Astrocyte (in vitro differentiated cells and primary cell): ENCODE results near the gene ISL1. TPM values are rescaled to one million over a fixed set of nuclear protein-coding genes. Genes with fewer than 3 reads are reported as not detected.
A peak's percentile ranks its signal among the peaks of the same experiment; 100 is the strongest.

ENCODE experiments used
- DNase-seq: peaks from one replicate; pipeline ENCODE4 v3.0.0-alpha.2; 2010; ENCODE audit warnings: low read depth
- FAIRE-seq: peaks from 2 replicates; lab custom pipeline; 2011; peaks lifted over from hg19 to GRCh38; lab: Jason Lieb, UNC
- H2AFZ ChIP-seq: 2 replicates; pipeline ENCODE4 v1.6.0; 2012; ENCODE audit warnings: low read depth, low read length, inconsistent platforms
- H3K27ac ChIP-seq: 2 replicates; pipeline ENCODE4 v1.5.1; 2011; ENCODE audit warnings: low read depth, low read length, inconsistent platforms
- H3K27me3 ChIP-seq: 2 replicates; pipeline ENCODE4 v1.6.0; 2011; ENCODE audit warnings: low read length, inconsistent platforms; ENCODE audit not compliant: insufficient read depth
- H3K36me3 ChIP-seq: 2 replicates; pipeline ENCODE4 v1.5.1; 2011; ENCODE audit warnings: low read length, inconsistent platforms; ENCODE audit not compliant: insufficient read depth
- H3K4me1 ChIP-seq: 2 replicates; pipeline ENCODE4 v1.5.1; 2011; ENCODE audit warnings: low read length, inconsistent platforms; ENCODE audit not compliant: insufficient read depth
- H3K4me2 ChIP-seq: 2 replicates; pipeline ENCODE4 v1.6.0; 2012; ENCODE audit warnings: low read length, inconsistent platforms
- H3K4me3 ChIP-seq: 2 replicates; pipeline ENCODE4 v1.5.1; 2011; ENCODE audit warnings: low read depth, mild to moderate bottlenecking, low read length, inconsistent platforms; ENCODE audit not compliant: insufficient read depth
- H3K79me2 ChIP-seq: 2 replicates; pipeline ENCODE4 v1.6.0; 2012; ENCODE audit warnings: mild to moderate bottlenecking, low read length, inconsistent platforms; ENCODE audit not compliant: insufficient read depth
- H3K9ac ChIP-seq: 2 replicates; pipeline ENCODE4 v1.6.0; 2012; ENCODE audit warnings: mild to moderate bottlenecking, low read length, inconsistent platforms
- H3K9me3 ChIP-seq: 2 replicates; pipeline ENCODE4 v1.5.1; 2012; ENCODE audit warnings: low read depth, mild to moderate bottlenecking, low read length, inconsistent platforms; ENCODE audit not compliant: insufficient read depth
- H4K20me1 ChIP-seq: 2 replicates; pipeline ENCODE4 v1.6.0; 2012; ENCODE audit warnings: low read length, inconsistent platforms; ENCODE audit not compliant: insufficient read depth
- H3K27ac Mint-ChIP-seq: one replicate; pipeline ENCODE4 v1.8.0; 2021; ENCODE audit warnings: mild to moderate bottlenecking, mixed read lengths; ENCODE audit not compliant: unreplicated experiment
- H3K27me3 Mint-ChIP-seq: one replicate; pipeline ENCODE4 v1.8.0; 2021; ENCODE audit warnings: low read depth, mixed read lengths; ENCODE audit not compliant: unreplicated experiment
- H3K36me3 Mint-ChIP-seq: one replicate; pipeline ENCODE4 v1.8.0; 2021; ENCODE audit warnings: low read depth, mixed read lengths; ENCODE audit not compliant: unreplicated experiment
- H3K4me1 Mint-ChIP-seq: one replicate; pipeline ENCODE4 v1.8.0; 2021; ENCODE audit warnings: low read depth, mixed read lengths; ENCODE audit not compliant: unreplicated experiment
- H3K4me3 Mint-ChIP-seq: one replicate; pipeline ENCODE4 v1.8.0; 2021; ENCODE audit warnings: mild to moderate bottlenecking, moderate library complexity, mixed read lengths; ENCODE audit not compliant: unreplicated experiment
- H3K9me3 Mint-ChIP-seq: one replicate; pipeline ENCODE4 v1.8.0; 2021; ENCODE audit warnings: mild to moderate bottlenecking, mixed read lengths; ENCODE audit not compliant: unreplicated experiment
- EZH2 ChIP-seq: IDR thresholded peaks from 2 replicates; pipeline ENCODE4 v1.6.1; 2012; ENCODE audit warnings: mild to moderate bottlenecking, low read length, inconsistent platforms; ENCODE audit not compliant: insufficient read depth
- total RNA-seq: library from RNA; stranded (reverse); gene quantifications from 2 replicates; pipeline ENCODE4 v1.2.1, GENCODE V29; 2021
- TF ChIP-seq, protein P1 (sequence below): IDR thresholded peaks from 2 replicates; pipeline ENCODE4 v1.5.1; 2011; ENCODE audit warnings: low read depth, mild to moderate bottlenecking, inconsistent platforms, low read length, moderate library complexity; ENCODE audit not compliant: insufficient read depth

The ISL1 gene
- total RNA-seq, 1 donor from 2014 or later, result 5.4 TPM

DNA sequence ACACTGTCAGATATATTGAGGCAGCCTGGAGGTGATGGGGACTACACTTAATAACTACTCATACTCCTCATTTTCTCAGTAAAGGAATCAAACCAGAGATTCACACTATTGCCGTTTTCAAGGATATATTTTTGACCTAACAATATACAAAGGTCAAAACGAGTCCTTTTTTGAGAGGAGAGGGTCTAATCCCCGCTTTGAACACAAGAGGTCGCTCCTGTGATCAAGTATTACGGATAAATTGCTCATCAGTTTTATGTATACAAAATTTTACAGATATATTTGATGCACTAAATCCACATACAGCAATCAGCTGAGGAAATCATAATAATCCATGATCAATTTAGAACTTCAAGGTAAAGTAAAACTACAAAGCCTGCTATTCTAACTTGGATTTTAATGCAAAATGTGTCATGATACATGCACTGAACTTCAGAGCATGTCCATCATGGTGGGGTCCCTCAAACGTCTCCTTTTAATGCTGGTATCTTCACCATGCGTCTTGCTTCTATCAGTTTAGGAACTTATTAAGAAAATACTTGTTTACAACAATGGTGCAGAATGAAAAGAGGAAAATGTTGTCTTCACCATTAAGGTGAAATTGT is 2.5 kb upstream of the ISL1 start:
- TF ChIP-seq, protein P1, sequence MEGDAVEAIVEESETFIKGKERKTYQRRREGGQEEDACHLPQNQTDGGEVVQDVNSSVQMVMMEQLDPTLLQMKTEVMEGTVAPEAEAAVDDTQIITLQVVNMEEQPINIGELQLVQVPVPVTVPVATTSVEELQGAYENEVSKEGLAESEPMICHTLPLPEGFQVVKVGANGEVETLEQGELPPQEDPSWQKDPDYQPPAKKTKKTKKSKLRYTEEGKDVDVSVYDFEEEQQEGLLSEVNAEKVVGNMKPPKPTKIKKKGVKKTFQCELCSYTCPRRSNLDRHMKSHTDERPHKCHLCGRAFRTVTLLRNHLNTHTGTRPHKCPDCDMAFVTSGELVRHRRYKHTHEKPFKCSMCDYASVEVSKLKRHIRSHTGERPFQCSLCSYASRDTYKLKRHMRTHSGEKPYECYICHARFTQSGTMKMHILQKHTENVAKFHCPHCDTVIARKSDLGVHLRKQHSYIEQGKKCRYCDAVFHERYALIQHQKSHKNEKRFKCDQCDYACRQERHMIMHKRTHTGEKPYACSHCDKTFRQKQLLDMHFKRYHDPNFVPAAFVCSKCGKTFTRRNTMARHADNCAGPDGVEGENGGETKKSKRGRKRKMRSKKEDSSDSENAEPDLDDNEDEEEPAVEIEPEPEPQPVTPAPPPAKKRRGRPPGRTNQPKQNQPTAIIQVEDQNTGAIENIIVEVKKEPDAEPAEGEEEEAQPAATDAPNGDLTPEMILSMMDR, result peak; percentile 67
- TF ChIP-seq EZH2, result no peak
- peaks cover 87% of the 10 kb centered on the region for H3K27me3 ChIP-seq
- no peak overlapping the region for H3K27ac ChIP-seq
- Mint-ChIP-seq H3K36me3 (no peaks in the 10 kb centered on the region), H3K27ac (no peak overlapping the region), H3K27me3 (peaks cover 84% of the 10 kb centered on the region), H3K9me3 (no peaks in the 10 kb centered on the region), H3K4me1 (peaks cover 18% of the 10 kb centered on the region), H3K4me3 (no peak overlapping the region)
- no peaks in the 10 kb centered on the region for H3K36me3 ChIP-seq
- H3K4me1 ChIP-seq, result peaks cover 4% of the 10 kb centered on the region
- no peak for FAIRE-seq
- H3K4me3 ChIP-seq, result no peak overlapping the region
- H3K4me2 ChIP-seq, result no peak overlapping the region
- H3K9ac ChIP-seq, result no peak overlapping the region
- no peak for DNase-seq
- no peak overlapping the region for H2AFZ ChIP-seq
- no peaks in the 10 kb centered on the region for H3K79me2 ChIP-seq
- no peaks in the 10 kb centered on the region for H4K20me1 ChIP-seq
- H3K9me3 ChIP-seq, result no peaks in the 10 kb centered on the region

DNA sequence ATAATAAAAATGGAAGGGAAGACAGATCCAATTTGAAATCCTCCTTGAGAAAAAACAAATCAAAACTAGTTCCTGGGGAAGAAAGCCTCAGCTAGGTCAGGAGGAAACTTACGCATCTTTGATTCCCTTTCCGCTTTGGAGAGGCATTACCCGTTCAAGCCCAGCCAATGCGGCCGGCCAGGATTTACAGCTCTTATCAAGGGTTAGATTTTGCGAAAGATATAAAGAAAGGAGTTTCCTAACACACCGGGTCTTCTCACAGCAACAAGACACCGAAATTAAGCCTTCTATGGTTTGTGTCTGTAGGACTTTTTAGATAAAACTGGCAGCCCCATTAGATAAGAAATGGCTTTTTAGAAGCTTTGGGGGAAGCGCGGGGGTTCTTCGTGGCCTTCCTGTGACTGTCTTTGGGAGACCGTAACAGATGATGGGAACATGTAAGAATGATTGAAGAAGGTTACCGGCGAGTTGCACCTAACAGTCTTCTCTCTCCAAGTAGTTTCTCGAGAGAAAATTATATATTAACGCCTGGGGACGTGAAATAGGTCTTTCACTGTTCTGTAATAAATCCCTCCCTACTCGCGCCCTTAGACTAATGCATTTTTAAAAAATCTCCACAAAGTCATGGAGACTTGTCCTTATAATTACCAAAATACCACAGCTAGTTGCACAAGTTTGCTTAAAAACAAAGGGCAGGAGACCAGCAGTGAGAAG is 1.3 kb upstream of the ISL1 start:
- Mint-ChIP-seq H3K4me1 (peaks cover 18% of the 10 kb centered on the region), H3K27ac (no peak overlapping the region), H3K4me3 (peak overlapping the region; percentile 92), H3K36me3 (no peaks in the 10 kb centered on the region), H3K9me3 (no peaks in the 10 kb centered on the region), H3K27me3 (peaks cover 89% of the 10 kb centered on the region)
- H3K9me3 ChIP-seq, result no peaks in the 10 kb centered on the region
- H3K27me3 ChIP-seq, result peaks cover 89% of the 10 kb centered on the region
- H4K20me1 ChIP-seq, result no peaks in the 10 kb centered on the region
- DNase-seq (no peak), FAIRE-seq (no peak)
- H3K27ac ChIP-seq, result no peak overlapping the region
- no peaks in the 10 kb centered on the region for H3K36me3 ChIP-seq
- H3K4me2 ChIP-seq, result peak overlapping the region; percentile 40
- H3K9ac ChIP-seq, result no peak overlapping the region
- H3K4me1 ChIP-seq, result peaks cover 4% of the 10 kb centered on the region
- H3K79me2 ChIP-seq, result no peaks in the 10 kb centered on the region
- H2AFZ ChIP-seq, result no peak overlapping the region
- TF ChIP-seq, protein P1, result no peak
- TF ChIP-seq EZH2, result no peak
- H3K4me3 ChIP-seq, result no peak overlapping the region
